SK-N-MC (cell line): ENCODE measurements around the gene C4B.

Source experiments
- DNase-seq: peaks from one replicate; pipeline ENCODE4 v3.0.0-alpha.2; 2011; ENCODE audit warnings: low read depth, low spot score
- H3K27ac ChIP-seq: fragments of 200-600 bp; sonication (generic); 2 replicates; pipeline ENCODE4 v1.5.1; 2016; ENCODE audit warnings: mixed run types
- H3K36me3 ChIP-seq: fragments of 200-600 bp; sonication (generic); 2 replicates; pipeline ENCODE4 v1.6.1; 2017; ENCODE audit warnings: antibody characterized with exemption, low read length, mixed read lengths; ENCODE audit not compliant: insufficient read depth
- H3K4me3 ChIP-seq: fragments of 200-600 bp; sonication (generic); 2 replicates; pipeline ENCODE4 v1.5.1; 2016
- H3K9ac ChIP-seq: fragments of 200-600 bp; sonication (generic); 2 replicates; pipeline ENCODE4 v1.8.0; 2017; ENCODE audit warnings: mixed run types, mixed read lengths; ENCODE audit not compliant: insufficient read length
- H3K9me3 ChIP-seq: fragments of 200-600 bp; sonication (generic); 2 replicates; pipeline ENCODE4 v1.6.1; 2017; ENCODE audit warnings: low read depth, mild to moderate bottlenecking, antibody characterized with exemption, low read length, moderate library complexity, mixed read lengths
- EZH2 ChIP-seq: fragments of 200-600 bp; sonication (generic); IDR thresholded peaks from one replicate; pipeline ENCODE4 v1.6.1; 2017; ENCODE audit warnings: antibody characterized with exemption
- FOXP2 ChIP-seq: optimal IDR thresholded peaks from 2 replicates; pipeline ENCODE3; 2011; ENCODE audit warnings: mild to moderate bottlenecking, moderate library complexity; ENCODE audit not compliant: insufficient read depth; ENCODE audit errors: extremely low read length, control extremely low read depth
- POLR2AphosphoS5 ChIP-seq: IDR thresholded peaks from 2 replicates; pipeline ENCODE4 v1.6.1; 2012; ENCODE audit warnings: mild to moderate bottlenecking, low read depth, low read length, borderline replicate concordance

The C4B gene

GRCh38 chr6:32082478-32082877 is 67.9 kb downstream of the C4B start:
- TF ChIP-seq EZH2 (no peak), FOXP2 (no peak), POLR2AphosphoS5 (no peak)
- Histone ChIP-seq H3K27ac (no peak overlapping the region), H3K9me3 (no peaks in the 10 kb centered on the region), H3K4me3 (no peak overlapping the region), H3K9ac (no peak overlapping the region), H3K36me3 (no peaks in the 10 kb centered on the region)
- no peak for DNase-seq

GRCh38 chr6:32082935-32083334 is 68.3 kb downstream of the C4B start:
- H3K36me3 ChIP-seq = no peaks in the 10 kb centered on the region
- H3K27ac ChIP-seq = no peak overlapping the region
- H3K4me3 ChIP-seq = no peak overlapping the region
- H3K9ac ChIP-seq = no peak overlapping the region
- TF ChIP-seq POLR2AphosphoS5 (no peak), FOXP2 (no peak), EZH2 (no peak)
- DNase-seq = no peak
- H3K9me3 ChIP-seq = no peaks in the 10 kb centered on the region

DNA sequence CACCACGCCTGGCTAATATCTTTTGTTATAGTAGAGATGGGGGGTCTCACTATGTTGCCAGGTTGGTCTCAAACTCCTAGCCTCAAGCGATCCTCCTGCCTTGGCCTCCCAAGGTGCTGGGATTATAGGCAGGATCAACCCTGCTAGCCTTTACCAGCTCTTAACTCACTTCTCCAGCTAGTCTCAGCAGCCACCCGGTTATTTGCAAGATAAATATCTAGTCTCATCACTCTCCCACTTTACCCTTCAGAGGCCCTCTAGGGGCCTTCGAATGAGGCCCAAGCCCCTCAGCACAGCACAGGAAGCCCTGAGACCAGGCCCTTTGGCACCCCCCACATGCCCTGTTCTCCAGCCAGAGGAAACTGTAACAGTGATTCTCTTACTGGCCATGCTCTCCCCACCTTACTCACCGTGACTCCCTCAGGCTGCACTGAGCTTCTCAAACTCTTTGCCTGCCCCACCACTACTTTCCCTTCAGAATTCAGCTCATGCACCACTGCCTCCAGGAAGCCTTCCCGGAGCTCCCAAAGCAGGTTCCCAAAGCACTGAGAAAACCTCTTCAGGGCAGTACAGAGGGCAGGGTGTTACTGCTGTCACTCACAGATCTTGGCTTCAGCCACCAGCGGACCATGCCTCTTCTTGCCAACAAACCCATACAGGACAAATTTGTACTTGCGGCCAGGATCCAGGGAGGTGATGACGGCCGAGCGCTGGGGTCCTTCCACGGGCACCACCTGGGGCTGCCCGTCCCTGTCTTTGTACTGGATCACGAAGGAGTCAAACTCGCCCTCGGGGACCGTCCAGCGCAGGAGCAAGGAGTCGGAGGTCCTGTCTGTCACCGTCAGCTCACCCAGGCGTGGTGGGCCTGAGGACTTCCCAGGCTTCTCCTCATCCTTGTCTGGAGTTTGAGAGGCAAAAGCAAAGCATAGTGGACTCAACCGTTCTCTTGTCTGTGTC is 69.5 kb downstream of the C4B start:
- TF ChIP-seq EZH2 (no peak), POLR2AphosphoS5 (no peak), FOXP2 (no peak)
- Histone ChIP-seq H3K4me3 (no peak overlapping the region), H3K36me3 (no peaks in the 10 kb centered on the region), H3K9me3 (no peaks in the 10 kb centered on the region), H3K27ac (no peak overlapping the region), H3K9ac (no peak overlapping the region)
- DNase-seq = no peak

DNA sequence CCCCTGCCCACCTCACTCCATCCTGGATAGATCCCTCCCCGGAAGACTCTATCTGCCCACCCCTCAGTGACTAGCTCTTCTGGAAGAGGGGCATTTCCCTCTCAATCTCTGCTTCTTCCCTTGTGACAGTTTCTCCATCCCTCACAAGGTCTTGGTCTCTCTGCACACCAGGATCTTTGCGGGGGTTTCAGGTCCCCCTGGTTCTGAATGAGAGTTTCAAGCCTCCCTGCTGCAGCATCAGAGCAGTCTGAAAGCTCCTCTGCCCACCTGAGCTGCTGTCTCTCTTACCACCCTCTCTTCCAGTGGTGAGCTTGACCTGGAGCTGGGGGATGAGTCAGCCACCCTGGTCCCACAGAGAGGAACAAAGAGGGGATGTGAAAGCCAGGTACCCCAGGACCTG is 70.2 kb downstream of the C4B start:
- Histone ChIP-seq H3K9ac (no peak overlapping the region), H3K27ac (no peak overlapping the region), H3K4me3 (no peak overlapping the region), H3K9me3 (no peaks in the 10 kb centered on the region), H3K36me3 (no peaks in the 10 kb centered on the region)
- TF ChIP-seq EZH2 (no peak), FOXP2 (no peak), POLR2AphosphoS5 (no peak)
- no peak for DNase-seq
